CD4-positive, alpha-beta T cell treated with Interleukin-12 subunit alpha and Interleukin-12 subunit beta, for 1 hour (primary cell): Measurements from ENCODE around the gene ENTR1.

ENCODE experiments used
- DNase-seq: peaks from one replicate; pipeline ENCODE4 v3.0.0-alpha.2; 2020

The ENTR1 gene

DNA sequence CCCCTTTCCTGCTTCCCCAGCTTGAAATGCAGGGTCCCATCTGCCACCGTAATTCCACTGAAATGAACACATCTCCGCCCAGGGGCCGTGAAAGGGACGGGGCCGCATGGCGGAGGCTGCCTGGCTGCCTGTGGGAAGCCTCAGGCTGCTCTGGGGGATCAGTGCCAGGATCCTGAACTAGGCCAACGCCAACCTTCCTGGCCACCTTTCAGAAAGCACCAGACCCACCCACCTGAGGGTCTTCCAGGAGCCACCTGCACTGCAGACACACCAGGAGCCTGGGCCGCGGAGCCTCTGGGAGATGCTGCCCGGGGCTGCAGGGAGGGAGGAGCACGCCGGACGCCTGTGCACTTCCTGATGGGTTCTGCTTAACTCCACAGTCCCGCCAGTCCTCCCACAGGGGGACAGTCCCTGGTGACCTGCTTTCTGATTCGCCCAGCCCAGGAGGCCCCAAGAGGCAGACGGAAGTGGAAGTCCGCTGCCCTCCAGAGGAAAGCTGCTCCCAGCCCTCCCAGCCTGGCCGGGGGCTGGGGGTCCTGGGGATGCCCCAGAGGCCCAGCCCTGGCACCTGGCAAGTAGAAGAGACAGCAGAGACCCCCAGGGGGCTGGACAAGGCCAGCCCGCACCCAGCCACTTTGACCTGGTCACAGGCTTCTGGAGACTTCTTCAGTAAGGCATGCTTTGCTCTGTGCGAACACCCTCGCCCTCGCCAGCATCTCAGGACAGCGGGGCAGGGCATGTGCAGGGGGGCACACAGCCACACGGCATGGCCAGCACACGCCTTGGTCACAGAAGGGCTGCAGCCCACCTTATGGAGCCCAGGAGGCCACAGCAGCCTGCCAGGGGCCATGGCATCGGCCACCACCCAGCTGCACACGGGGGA, 36.9 kb downstream of the ENTR1 start, which contains the start of gene CARD9:
Gene CARD9 (minus strand): TSS at position 370 of the 883 bp plus-strand sequence. CDS start 1,591 bp downstream, outside the sequence.
- DNase-seq, result peak; percentile 8

DNA sequence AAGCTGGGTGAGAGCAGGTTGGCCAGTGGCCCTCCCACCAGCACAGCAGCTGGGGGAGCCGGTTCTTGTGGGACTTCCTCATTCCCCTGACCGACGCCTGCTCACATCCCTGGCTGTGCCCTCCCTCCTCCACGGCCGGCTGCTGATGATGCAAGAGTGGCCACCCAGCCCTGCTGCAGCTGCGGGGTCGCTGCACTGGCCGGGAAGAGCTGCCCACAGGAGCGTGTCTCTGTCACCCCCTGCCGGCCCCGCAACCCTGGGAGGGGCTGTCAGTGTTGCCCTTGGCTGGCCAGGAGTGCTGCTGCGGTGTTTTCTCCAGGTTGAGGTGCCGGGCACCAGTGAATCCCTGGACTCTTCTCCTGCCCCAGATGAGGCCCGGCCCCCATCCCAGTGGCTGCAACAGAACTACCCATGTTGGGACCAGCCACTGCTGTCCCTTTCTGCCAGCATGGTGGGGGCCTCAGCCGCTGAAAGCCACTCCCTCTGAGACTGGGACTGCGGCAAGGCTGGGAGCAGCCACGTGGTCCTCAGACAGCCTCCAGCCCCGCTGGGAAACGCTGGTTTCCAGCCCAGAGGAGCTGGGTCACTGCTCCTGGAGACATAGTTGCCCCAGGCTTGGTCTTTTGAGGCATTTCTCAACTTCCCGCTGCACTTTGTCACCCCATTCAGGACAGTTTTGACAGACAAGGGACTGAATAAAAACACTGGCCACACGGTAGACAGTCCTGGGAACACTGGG, 37.7 kb downstream of the ENTR1 start:
- no peak for DNase-seq

- DNase-seq, result no peak
Observed at GRCh38 chr9:136372006-136372405, 38.4 kb downstream of the ENTR1 start.

DNA sequence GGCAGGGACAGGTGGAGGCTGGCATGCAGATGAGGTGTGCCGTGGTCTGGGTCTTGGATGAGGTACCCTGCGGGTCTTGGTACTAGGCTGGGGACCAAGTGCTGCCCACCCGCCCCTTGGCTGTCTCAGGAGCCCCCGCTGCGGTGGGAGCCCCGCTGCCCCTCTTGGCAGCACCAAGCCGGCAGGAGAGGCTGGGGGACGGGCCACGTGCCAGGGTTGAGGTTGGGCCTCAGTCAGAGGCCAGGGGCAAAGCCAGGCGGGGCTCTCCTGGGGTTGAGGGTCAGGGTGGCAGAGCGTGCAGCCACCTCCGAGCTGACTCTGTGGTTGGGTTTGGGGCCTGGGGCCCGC, 38.9 kb downstream of the ENTR1 start:
- DNase-seq, result no peak

DNA sequence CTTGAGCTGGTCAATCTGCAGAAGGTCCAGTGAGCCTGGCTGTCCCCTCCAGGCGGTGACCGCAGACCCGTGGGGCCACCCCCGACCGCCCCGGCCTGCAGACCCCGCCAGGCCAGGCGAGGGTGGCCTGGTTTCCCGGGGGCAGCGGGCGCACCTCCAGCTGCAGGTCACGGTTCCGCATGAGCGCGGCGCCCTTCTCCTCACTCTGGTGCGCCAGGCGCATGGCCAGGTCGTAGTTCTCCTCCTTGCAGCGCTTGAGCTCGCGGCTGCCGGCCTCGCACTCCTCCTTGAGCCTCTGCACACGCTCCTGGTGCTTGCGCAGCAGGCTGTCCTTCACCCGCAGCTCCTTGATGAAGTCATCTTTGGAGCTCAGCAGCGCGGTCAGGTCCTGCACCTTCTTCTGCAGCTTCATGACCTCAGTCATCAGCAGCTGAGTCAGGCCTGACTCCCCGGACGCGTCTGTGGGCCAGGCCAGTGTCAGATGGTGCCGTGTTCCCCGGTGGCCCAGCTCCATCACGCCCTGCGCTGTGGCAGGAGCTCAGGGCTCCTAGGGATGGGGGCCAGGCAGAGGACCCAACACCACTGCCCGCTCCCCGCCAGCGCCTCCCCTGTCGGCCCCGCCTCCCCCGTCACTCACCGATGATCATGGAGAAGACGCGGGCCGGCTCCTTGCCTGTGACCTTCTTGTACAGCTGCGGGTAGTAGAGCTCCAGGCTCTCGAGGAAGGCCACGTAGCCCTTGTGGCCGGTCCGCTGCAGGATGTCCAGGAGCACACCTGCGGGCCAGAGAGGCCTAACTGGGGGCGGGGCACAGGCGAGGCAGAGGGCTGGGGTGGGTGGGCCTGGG, 39.5 kb downstream of the ENTR1 start:
- DNase-seq, result no peak

DNA sequence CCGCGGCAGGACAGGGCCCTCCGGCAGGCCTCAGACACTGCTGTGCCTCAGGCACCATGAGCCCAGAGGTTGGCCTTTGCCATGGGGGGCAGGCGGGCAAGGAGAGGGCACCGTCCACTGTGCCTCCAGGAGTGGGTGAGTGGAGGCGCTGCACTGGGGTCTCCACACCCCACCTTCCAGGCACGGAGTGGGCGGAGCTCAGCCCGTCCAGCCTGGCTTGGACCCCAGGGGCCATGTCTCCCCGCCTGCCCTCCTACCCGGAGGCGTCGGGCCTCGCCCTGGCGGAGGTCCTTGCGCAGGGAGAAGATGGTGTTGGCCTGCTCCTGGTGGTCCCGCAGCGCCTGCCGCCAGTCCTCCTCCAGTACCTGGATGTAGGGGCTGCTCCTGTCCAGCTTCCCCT, 40.4 kb downstream of the ENTR1 start:
- DNase-seq, result no peak

DNA sequence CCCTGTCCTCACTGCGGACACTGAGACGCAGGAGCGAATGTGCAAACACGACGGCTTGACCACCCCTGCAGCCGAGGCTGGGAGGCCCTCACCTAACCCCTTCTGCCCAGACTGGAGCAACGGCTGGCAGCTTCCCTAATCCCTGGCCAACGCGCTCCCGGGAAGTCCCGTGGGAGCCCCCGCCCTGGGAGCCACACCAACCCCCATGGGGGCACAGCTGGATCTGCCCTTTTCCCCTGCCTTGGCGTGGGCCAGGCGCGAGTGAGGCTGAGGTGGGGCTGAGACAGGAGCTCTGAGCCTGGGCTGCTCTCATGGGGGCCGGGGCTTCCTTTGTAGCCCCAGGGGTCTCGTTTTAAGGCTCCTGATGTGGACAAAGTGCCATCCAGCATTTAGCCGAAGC, 42.2 kb downstream of the ENTR1 start:
- no peak for DNase-seq

DNA sequence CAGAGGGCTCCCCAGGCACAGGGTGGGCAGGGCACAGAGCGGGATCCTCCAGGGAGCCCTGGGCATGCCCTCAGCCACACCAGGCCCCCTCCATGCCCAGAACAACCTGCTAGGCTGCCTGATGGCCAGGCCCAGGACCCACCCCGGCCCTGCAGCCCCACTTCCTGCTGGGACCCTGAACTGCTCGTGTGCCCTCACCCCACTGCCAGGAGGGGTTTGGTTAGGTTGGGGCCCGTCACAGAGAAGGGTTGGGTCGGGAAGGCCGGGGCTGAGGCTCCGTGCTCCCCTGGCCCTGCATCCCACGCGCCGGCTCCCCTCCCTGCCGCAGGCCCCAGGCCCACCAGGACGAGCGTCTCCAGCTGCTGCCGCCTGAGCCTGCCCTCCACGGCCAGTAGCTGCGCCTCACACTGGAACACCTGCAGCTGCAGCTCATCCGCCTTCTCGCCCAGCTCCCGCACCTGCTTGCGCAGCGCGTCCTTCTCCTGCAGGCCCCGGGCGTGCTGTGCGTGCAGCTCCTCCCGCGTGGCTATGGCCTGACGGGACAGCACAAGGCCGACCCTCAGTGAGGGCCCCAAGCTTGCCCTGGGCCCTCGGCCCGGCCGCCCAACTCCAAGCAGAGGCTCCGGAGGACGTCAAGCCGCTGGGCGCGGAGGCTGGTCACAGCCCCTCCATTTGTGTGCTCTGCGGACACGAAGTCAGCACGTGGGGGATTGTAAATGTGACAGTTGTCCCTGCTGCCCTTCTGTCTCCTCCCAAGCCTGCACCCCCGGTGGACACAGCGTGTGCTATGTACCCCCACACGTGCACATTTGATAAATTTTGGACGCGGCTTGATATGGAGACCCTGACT, 42.9 kb downstream of the ENTR1 start:
- DNase-seq, result no peak

- no peak for DNase-seq
Observed at GRCh38 chr9:136366826-136367225, 43.6 kb downstream of the ENTR1 start.

- DNase-seq, result no peak
Observed at GRCh38 chr9:136365775-136366222, 44.6 kb downstream of the ENTR1 start.

- no peak for DNase-seq
Observed at GRCh38 chr9:136364942-136365774, 45.3 kb downstream of the ENTR1 start.

- DNase-seq, result no peak
Observed at GRCh38 chr9:136363949-136364748, 46.3 kb downstream of the ENTR1 start.

DNA sequence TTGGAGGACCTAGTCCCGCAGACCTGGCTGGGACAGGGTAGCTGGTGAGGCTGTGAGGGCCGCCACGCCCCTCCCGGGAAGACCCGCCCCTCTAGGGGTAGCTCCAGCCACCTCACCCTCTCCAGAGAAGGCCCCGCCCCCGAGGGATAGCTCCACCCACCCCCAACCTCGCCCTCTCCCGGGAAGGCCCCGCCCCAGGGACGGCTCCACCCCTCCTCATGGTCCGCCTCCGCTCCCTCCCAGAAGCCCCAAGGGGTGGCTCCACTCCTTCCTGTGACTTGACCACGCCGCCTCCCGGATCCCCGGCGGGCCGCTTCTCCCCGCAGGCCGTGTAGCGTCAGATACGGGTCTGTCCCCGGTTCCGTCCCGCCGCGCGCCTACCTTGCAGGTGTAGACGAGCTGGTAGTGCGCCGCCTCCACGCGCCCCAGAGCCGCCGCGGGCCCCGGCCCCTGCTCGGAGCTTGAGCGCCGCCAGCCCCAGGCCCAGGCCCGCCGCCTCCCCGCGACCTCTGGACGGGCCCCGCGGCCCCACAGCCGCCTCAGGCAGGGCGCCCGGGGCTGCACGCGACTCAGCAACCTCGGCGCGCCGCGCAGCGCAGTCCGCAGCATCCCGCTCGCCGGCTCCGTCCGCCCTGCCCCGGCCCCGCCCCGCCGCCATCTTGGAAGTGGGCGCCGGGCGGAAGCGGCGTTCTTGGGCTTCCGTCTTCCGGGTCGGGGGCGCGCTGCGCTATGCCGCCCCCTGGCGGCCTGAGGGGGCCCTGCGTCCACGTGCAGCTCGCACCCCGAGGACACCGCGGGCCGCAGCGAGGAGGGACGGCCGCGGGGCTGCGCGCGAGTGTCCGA, 47.1 kb downstream of the ENTR1 start, which contains the start of gene DNLZ:
Gene DNLZ (minus strand): TSS at position 639 of the 843 bp plus-strand sequence. CDS start 30 bp downstream, at position 609.
- peak; percentile 95 for DNase-seq

GRCh38 chr9:136362450-136362784, 48.0 kb downstream of the ENTR1 start:
- DNase-seq, result no peak

DNA sequence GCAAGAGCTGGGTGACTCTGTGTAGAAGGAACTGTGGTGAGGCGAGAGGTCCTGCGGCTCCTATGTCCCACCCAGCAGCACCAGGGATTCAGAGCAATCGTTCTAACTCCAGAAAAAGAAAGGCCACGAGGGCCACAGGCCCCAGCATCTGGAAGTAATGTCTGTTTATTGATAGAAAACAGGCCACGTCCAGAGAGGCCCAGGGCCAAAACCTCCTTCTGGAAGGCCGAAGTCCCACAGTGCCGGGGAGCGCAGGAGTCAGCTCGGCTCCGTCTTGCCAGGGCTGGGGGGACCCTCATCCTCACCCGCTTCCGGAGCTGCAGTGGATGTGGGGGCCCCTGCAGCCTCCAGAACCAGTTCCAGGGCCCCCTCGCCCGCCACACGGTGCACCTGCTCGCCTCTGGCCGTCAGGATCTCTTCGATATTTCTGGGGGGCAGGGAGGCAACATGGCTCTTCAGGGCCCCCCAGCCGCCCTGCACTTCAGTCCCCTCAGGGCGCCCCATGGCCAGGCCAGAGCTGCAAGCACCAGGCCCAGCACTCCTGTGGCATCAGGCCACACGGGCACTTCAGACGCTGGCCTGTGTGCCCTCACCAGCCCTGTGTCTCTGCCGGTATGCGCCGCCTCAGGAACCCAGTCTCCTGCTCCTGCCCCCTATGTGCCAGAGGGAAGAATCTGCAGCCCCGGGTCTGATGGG, 48.5 kb downstream of the ENTR1 start:
- no peak for DNase-seq

DNA sequence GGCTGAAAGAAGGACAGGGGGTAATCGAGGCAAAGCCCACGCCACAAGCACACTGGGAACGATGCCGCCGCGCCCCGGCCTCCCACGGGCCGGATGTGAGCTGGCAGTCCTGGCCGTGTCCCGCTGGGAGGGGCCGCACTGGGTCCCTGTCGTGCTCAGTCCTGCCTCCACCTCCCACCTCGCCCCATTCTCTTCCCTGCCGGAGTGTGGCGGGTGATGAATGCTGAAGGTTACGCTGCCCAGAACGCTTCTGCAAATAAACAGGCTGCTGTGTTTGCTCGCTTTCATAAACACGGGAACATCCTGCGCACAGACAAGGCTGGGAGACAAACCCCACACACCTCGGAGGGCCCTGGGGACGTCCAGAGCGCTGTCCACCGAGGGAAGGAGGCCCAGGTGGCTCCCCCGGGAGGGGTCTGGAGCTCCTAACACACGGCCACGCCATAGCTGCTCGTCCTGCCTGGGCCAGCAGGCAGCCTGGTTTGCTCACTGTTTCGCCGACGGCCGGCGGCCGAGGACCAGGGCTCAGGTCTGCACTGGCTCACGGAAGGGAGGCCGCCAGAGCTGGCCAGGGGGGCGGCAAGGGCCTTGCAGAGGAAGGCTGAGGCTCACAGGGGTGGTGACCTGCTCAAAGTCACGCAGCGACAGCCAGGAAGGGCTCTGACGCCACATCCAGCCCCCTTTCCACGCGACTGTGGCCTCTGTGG, 49.2 kb downstream of the ENTR1 start:
- no peak for DNase-seq

DNA sequence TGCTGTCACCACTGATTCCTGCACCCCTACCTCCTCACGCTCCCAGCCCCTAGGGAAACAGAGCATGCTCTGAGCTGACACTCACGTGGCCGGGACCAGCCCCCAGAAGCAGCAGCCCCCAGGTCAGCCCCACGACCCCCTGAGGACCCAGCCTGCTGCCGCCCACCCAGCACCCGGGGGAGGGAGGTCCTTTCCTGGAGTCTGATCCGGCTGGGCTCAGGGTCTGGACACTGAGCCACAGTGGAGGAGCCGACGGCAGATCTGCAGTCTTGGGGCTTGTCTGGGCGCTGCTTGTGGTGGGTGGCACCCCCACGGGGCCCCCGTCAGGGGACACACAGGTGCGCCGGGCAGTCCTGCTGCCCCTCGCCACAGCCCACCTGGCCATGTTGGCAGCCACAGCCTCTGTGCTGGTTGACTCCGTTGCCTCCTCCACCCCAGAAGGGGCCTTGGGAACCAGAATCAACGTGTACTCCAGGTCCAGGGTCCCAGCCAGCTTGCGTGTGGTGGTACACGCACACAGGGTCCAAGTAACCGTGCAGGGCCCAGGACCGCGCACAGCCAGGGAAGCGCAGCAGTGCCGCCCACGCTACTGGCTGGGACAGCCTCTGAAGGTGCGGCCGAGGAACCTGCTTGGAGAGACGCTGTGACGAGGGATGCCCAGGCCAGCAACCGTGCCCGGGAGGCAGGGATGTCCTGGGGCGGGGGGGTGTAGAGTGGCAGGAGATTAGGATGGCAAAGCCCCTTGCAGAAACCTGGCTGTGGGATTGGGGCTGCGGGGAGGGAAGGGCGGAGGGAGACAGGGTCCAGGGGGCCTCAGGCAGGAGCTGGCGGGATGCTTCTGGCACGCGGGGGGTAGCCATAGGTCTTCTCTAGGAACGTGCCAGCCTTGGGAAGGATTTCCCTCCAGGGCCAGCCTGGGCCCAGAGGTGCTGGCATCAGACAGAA, 50.4 kb downstream of the ENTR1 start:
- DNase-seq, result no peak
